GM12878 (cell line): ENCODE data around the gene MAGEA11. TPM values are rescaled to one million over a fixed set of nuclear protein-coding genes. Genes with fewer than 3 reads are reported as not detected.

Source experiments
- ATAC-seq: fragments of 200-7000 bp; cut with Tn5 transposase; 3 replicates; pipeline ENCODE4 v1.9.1; 2020; ENCODE audit warnings: mild to moderate bottlenecking, moderate library complexity
- BruUV-seq: library from RNA; stranded (reverse); fragments of 400-500 nt; replicated peaks from 2 replicates; lab custom pipeline; 2021; lab: Mats Ljungman, UMichigan
- CTCF ChIA-PET: fragments of 300-600 bp; sonication (Branson Sonifier 250); formaldehyde crosslinking; extraction: SDS; loops from one replicate; lab custom pipeline; 2021; ENCODE audit warnings: inconsistent platforms; lab: Yijun Ruan, JAX
- POLR2A ChIA-PET: fragments of 350-600 bp; formaldehyde crosslinking; extraction: SDS; loops from one replicate; lab custom pipeline; 2021; ENCODE audit warnings: inconsistent platforms; lab: Charles Lee
- RAD21 ChIA-PET: fragments of 300-600 bp; sonication (Branson Sonifier 250); formaldehyde crosslinking; loops from one replicate; lab custom pipeline; 2023; ENCODE audit warnings: antibody characterized with exemption; ENCODE audit not compliant: unreplicated experiment; lab: Charles Lee
- SMC1A ChIA-PET: fragments of 300-600 bp; sonication (Branson Sonifier 250); formaldehyde crosslinking; loops from one replicate; lab custom pipeline; 2023; ENCODE audit not compliant: unreplicated experiment, uncharacterized antibody; lab: Charles Lee
- DNase-seq: peaks from one replicate; pipeline ENCODE4 v3.0.0-alpha.2; 2011; ENCODE audit warnings: low read depth, low spot score
- FAIRE-seq: peaks from 3 replicates; lab custom pipeline; 2011; peaks lifted over from hg19 to GRCh38; lab: Jason Lieb, UNC
- H2AFZ ChIP-seq: 2 replicates; pipeline ENCODE4 v1.6.0; 2011; ENCODE audit warnings: low read depth, low read length, control low read depth; ENCODE audit not compliant: control insufficient read depth
- H3K27ac ChIP-seq: 2 replicates; pipeline ENCODE4 v1.5.1; 2011; ENCODE audit warnings: control low read depth; ENCODE audit not compliant: control insufficient read depth, insufficient read depth
- H3K27me3 ChIP-seq, 2 experiments: replicated peaks in 1 of 2; 2 replicates each; pipeline versions ENCODE4 v1.6.0 to v1.6.1; 2011; ENCODE audit warnings: low read length in 1 of 2; ENCODE audit not compliant: control insufficient read depth in 2 of 2, insufficient read depth in 2 of 2
- H3K36me3 ChIP-seq, 2 experiments: 2 replicates each; pipeline ENCODE4 v1.5.1; 2011; ENCODE audit warnings: low read length in 1 of 2; ENCODE audit not compliant: control insufficient read depth in 2 of 2, insufficient read depth in 2 of 2
- H3K4me1 ChIP-seq: 2 replicates; pipeline ENCODE4 v1.6.1; 2011; ENCODE audit warnings: mild to moderate bottlenecking, low read length, moderate library complexity, mixed read lengths; ENCODE audit not compliant: control insufficient read depth, insufficient read depth
- H3K4me2 ChIP-seq: 2 replicates; pipeline ENCODE4 v1.6.0; 2011; ENCODE audit warnings: control low read depth; ENCODE audit not compliant: control insufficient read depth, insufficient read depth
- H3K4me3 ChIP-seq: fragments of 200-600 bp; sonication (generic); 2 replicates; pipeline ENCODE4 v1.5.1; 2016
- H3K79me2 ChIP-seq: 2 replicates; pipeline ENCODE4 v1.6.0; 2011; ENCODE audit warnings: low read length; ENCODE audit not compliant: control insufficient read depth, insufficient read depth
- H3K9ac ChIP-seq: 2 replicates; pipeline ENCODE4 v1.8.0; 2011; ENCODE audit warnings: low read length, control low read depth, mixed read lengths; ENCODE audit not compliant: control insufficient read depth, insufficient read depth
- H3K9me3 ChIP-seq: replicated peaks from 3 replicates; pipeline ENCODE4 v1.5.1; 2011; ENCODE audit warnings: mild to moderate bottlenecking, low read length; ENCODE audit not compliant: control insufficient read depth, insufficient read depth
- H4K20me1 ChIP-seq: 2 replicates; pipeline ENCODE4 v1.6.0; 2011; ENCODE audit not compliant: control insufficient read depth, insufficient read depth
- BHLHE40 ChIP-seq, 2 experiments: fragments of 450-650 bp in 1 of 2; IDR thresholded peaks; 2 replicates each; pipeline ENCODE4 v1.6.1; 2011 to 2017; ENCODE audit warnings: low read depth in 2 of 2, borderline replicate concordance in 1 of 2, improper control_type of control experiment in 1 of 2, low read length in 1 of 2, mild to moderate bottlenecking in 1 of 2
- GABPA ChIP-seq: IDR thresholded peaks from 2 replicates; pipeline ENCODE4 v1.6.1; 2014; ENCODE audit warnings: antibody characterized with exemption, low read depth, mild to moderate bottlenecking, inconsistent platforms
- NR2F1 ChIP-seq: fragments of 450-650 bp; conservative IDR thresholded peaks from 2 replicates; pipeline ENCODE4 v1.6.1; 2017; ENCODE audit warnings: mild to moderate bottlenecking
- SP1 ChIP-seq: IDR thresholded peaks from one replicate; pipeline ENCODE4 v1.6.1; 2011; ENCODE audit warnings: low read depth, low read length
- SPI1 ChIP-seq: IDR thresholded peaks from 2 replicates; pipeline ENCODE4 v1.6.1; 2011; ENCODE audit warnings: low read depth, mild to moderate bottlenecking, low read length, moderate library complexity, borderline replicate concordance; ENCODE audit not compliant: insufficient read depth
- SRF ChIP-seq, 2 experiments: IDR thresholded peaks; 2 replicates each; pipeline ENCODE4 v1.6.1; 2011; ENCODE audit warnings: low read depth in 2 of 2, low read length in 2 of 2, mild to moderate bottlenecking in 1 of 2, moderate library complexity in 1 of 2
- WGBS: methylation state at CpG from one replicate; pipeline ENCODE4 v1.1.6; 2016; ENCODE audit warnings: low lambda C conversion rate; ENCODE audit not compliant: insufficient replicate concordance, insufficient coverage; ENCODE audit errors: missing lambda C conversion rate; 5-methylcytosine and 5-hydroxymethylcytosine counted together
- in situ Hi-C: fragments of 300-500 bp; cut with MboI; formaldehyde crosslinking; loops from 9 replicates; pipeline ENCODE4 v1.14.3; 2018; ENCODE audit warnings: mixed read lengths
- intact Hi-C: fragments of 100-400 bp; cut with micrococcal nuclease; formaldehyde crosslinking; loops from one replicate; pipeline ENCODE4 v1.14.2; 2022; ENCODE audit not compliant: unreplicated experiment
- polyA plus RNA-seq, 11 experiments: library from polyadenylated mRNA; depleted of rRNA in 4 of 11; unstranded in 6 of 11; stranded (reverse) in 5 of 11; fragments of >200 nt; fragmentation: Nextera tagmentation in 4 of 11; fragmentation: Illumina TruSeq in 1 of 11; extraction: Ambion mirVana in 4 of 11; extraction: Trizol in 1 of 11; gene quantifications; 1 replicate in 1 of 11; 2 replicates in 10 of 11; pipeline versions ENCODE4 v1.2.1 to v1.2.3, GENCODE V29; 2011 to 2016; ENCODE audit warnings: inconsistent platforms in 2 of 11, missing spikeins in 2 of 11, low read depth in 1 of 11
- total RNA-seq, 4 experiments: library from RNA; depleted of rRNA in 3 of 4; stranded (reverse); fragments of >200 nt in 3 of 4; fragmentation: Illumina TruSeq in 1 of 4; extraction: Trizol in 1 of 4; gene quantifications; 2 replicates each; pipeline versions ENCODE4 v1.2.1 to v1.2.3, GENCODE V29; 2013 to 2021

Gene MAGEA11
- total and polyA plus RNA-seq, 10 of the 15 experiments (the other 5 are each of a cell fraction or from before 2014, with no cell fraction given), result 0.07 TPM; not detected in 9

- TF ChIP-seq SP1 (no peak), SRF (IDR thresholded peaks at IDR 0.05; ENCODE audit: low read depth in 2 of 2, low read length in 2 of 2) (no peak), BHLHE40 (IDR thresholded peaks at IDR 0.05; ENCODE audit: borderline replicate concordance in 1 of 2, low read depth in 2 of 2, low read length in 1 of 2) (no peak), SPI1 (no peak)
- TF ChIP-seq, all 136 proteins: peak for 0
- H3K4me1 ChIP-seq, result no peaks in the 10 kb centered on the region
- DNase-seq (no peak), ATAC-seq (no peak), FAIRE-seq (no peak)
- no peaks in the 10 kb centered on the region; the same call in 2 of the 3 replicates for H3K9me3 ChIP-seq
- H4K20me1 ChIP-seq, result no peaks in the 10 kb centered on the region
- H3K9ac ChIP-seq, result no peak overlapping the region
- H3K4me2 ChIP-seq, result no peak overlapping the region
- CTCF ChIA-PET, result no interaction called here
- no peak overlapping the region for H3K4me3 ChIP-seq
- H3K36me3 ChIP-seq, result no peaks in the 10 kb centered on the region
- no peak overlapping the region for H2AFZ ChIP-seq
- no peaks in the 10 kb centered on the region for H3K27me3 ChIP-seq
- no TSS peak for BruUV-seq
- H3K79me2 ChIP-seq, result no peaks in the 10 kb centered on the region
- in situ Hi-C loops (no loop called here), intact Hi-C loops (no loop called here)
- POLR2A ChIA-PET, result no interaction called here
- RAD21 ChIA-PET, result no interaction called here
- H3K27ac ChIP-seq, result no peak overlapping the region
- SMC1A ChIA-PET, result no interaction called here
Measured at GRCh38 chrX:149687991-149688390, 23.9 kb upstream of the MAGEA11 start.

- ChIA-PET CTCF (no interaction called here), SMC1A (no interaction called here), POLR2A (no interaction called here), RAD21 (no interaction called here)
- FAIRE-seq, result no peak
- in situ Hi-C loops (no loop called here), intact Hi-C loops (no loop called here)
- no TSS peak for BruUV-seq
- H3K4me3 ChIP-seq, result no peak overlapping the region
- no peak overlapping the region for H2AFZ ChIP-seq
- 0% methylated on average over 1 of the region's 1 CpG for WGBS
- no peak for ATAC-seq
- H3K27ac ChIP-seq, result no peak overlapping the region
- H3K79me2 ChIP-seq, result no peaks in the 10 kb centered on the region
- no peak overlapping the region for H3K4me2 ChIP-seq
- H3K36me3 ChIP-seq, result no peaks in the 10 kb centered on the region
- no peaks in the 10 kb centered on the region; the same call in 2 of the 3 replicates for H3K9me3 ChIP-seq
- no peak for DNase-seq
- no peaks in the 10 kb centered on the region for H3K27me3 ChIP-seq
- no peaks in the 10 kb centered on the region for H4K20me1 ChIP-seq
- no peak overlapping the region for H3K9ac ChIP-seq
- TF ChIP-seq GABPA (no peak), NR2F1 (no peak)
- no peaks in the 10 kb centered on the region for H3K4me1 ChIP-seq
Measured at GRCh38 chrX:149688552-149688951, 23.3 kb upstream of the MAGEA11 start.
